ENCODE data around the gene PAPPA.

PAPPA gene

GRCh38 chr9:116187570-116188170, 34.1 kb downstream of the PAPPA start:
- no peak for DNase-seq

GRCh38 chr9:116189683-116190082, 36.1 kb downstream of the PAPPA start:
- DNase-seq = no peak

- DNase-seq = no peak
Measured at GRCh38 chr9:116190637-116191396, 37.2 kb downstream of the PAPPA start.

- no peak for DNase-seq
Measured at GRCh38 chr9:116191576-116192415, 38.2 kb downstream of the PAPPA start.

GRCh38 chr9:116193636-116194035, 40.0 kb downstream of the PAPPA start:
- no peak for DNase-seq

GRCh38 chr9:116196806-116197205, 43.2 kb downstream of the PAPPA start:
- DNase-seq = no peak

GRCh38 chr9:116198344-116198743, 44.8 kb downstream of the PAPPA start:
- DNase-seq = no peak

- DNase-seq = no peak
Measured at GRCh38 chr9:116202219-116202912, 48.8 kb downstream of the PAPPA start.

- DNase-seq = no peak
Measured at GRCh38 chr9:116204252-116204882, 50.8 kb downstream of the PAPPA start.

- no peak for DNase-seq
Measured at GRCh38 chr9:116207371-116208111, 54.0 kb downstream of the PAPPA start.

- DNase-seq = no peak
Measured at GRCh38 chr9:116208417-116209232, 55.0 kb downstream of the PAPPA start.

- no peak for DNase-seq
Measured at GRCh38 chr9:116209414-116210116, 56.0 kb downstream of the PAPPA start.

- no peak for DNase-seq
Measured at GRCh38 chr9:116212986-116213692, 59.5 kb downstream of the PAPPA start.

- DNase-seq = no peak
Measured at GRCh38 chr9:116213693-116214047, 60.1 kb downstream of the PAPPA start.

GRCh38 chr9:116218399-116218798, 64.8 kb downstream of the PAPPA start:
- DNase-seq = no peak

- DNase-seq = no peak
Measured at GRCh38 chr9:116219686-116220085, 66.1 kb downstream of the PAPPA start.

- DNase-seq = no peak
Measured at GRCh38 chr9:116223926-116224325, 70.3 kb downstream of the PAPPA start.

- DNase-seq = no peak
Measured at GRCh38 chr9:116230051-116230632, 76.6 kb downstream of the PAPPA start.

- no peak for DNase-seq
Measured at GRCh38 chr9:116232424-116233159, 79.0 kb downstream of the PAPPA start.
